NCI-H1694 treated with DMSO at 0.1 percent for 48 hours (cell line): ENCODE results near the gene GORASP1.
"Not testable (repeated sequence)": the region's sequence is repeated elsewhere in the genome, so short reads cannot be mapped to it uniquely, and the experiment has no call there.

Experiments used
- DNase-seq: peaks from one replicate; lab custom pipeline; 2025; lab: John Stamatoyannopoulos, UW

The GORASP1 gene

DNA sequence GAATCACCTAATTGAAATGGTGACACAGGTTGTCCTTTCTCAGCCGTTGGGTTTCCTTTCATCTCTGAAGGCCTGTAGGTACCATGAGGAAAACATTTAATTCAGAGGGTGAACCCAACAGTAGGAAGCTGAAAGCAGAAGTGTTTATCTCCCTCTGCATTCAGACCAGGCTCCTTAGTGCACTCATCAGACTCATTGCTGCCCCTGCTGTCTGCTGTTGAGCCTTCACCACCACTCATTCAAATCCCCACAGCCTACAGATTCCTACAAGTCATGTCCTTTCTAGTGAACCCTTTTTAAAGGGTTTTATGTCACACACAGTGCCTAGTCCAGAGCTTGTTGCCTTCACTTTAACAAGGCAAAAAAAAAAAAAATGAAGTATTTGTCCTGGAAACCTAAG is 42.2 kb downstream of the GORASP1 start:
- DNase-seq, result no peak

- DNase-seq, result no peak
These were observed 42.8 kb downstream of the GORASP1 start for GRCh38 chr3:39064646-39065045.

GRCh38 chr3:39063143-39063542 is 44.3 kb downstream of the GORASP1 start:
- DNase-seq, result no peak

DNA sequence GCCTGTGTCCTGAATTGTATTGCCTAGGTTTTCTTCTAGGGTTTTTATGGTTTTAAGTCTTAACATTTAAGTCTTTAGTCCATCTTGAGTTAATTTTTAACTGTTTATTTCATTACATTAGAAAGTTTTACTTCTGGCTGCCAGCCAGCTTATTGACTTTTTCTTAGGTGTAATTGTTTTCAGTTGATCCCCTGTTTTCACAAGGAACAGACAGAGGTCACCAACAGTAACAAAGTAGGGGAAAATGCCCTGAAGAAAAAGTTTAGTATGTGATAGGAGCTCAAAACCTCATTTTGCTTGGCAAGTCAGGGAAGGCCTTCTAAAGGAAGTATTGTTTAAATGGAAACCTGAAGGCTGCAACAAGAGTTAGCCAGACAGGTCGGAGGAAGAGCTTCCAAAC is 45.2 kb downstream of the GORASP1 start:
- DNase-seq, result no peak

DNA sequence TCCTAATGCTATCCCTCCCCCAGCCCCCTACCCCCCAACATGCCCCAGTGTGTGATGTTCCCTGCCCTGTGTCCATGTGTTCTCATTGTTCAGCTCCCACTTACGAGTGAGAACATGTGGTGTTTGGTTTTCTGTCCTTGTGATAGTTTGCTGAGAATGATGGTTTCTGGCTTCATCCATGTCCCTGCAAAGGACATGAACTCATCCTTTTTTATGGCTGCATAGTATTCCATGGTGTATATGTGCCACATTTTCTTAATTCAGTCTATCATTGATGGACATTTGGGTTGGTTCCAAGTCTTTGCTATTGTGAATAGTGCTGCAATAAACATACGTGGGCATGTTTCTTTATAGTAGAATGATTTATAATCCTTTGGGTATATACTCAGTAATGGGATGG is 46.2 kb downstream of the GORASP1 start:
- not testable (repeated sequence) for DNase-seq

DNA sequence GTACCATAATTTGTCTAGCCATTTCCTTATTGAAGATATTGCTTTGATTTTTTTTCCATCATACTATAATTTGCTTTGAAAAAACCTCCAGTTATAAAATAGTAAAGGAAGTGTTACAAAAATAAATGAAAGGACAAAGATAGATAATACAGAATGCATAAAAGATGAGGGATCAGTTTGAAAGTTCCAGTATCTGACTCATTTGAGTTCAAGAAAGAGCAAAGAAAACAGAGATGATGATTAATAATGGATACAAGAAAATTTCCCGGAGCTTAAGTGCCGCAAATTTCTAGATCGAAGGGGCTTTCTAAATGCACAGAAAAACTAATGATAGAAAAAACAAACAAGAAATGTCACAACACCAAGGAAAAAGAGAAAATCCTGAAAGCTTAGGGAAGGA is 51.3 kb downstream of the GORASP1 start:
- no peak for DNase-seq

- DNase-seq, result no peak
These were observed 53.7 kb downstream of the GORASP1 start for GRCh38 chr3:39053696-39054095.

GRCh38 chr3:39052583-39052982 is 54.8 kb downstream of the GORASP1 start:
- no peak for DNase-seq

DNA sequence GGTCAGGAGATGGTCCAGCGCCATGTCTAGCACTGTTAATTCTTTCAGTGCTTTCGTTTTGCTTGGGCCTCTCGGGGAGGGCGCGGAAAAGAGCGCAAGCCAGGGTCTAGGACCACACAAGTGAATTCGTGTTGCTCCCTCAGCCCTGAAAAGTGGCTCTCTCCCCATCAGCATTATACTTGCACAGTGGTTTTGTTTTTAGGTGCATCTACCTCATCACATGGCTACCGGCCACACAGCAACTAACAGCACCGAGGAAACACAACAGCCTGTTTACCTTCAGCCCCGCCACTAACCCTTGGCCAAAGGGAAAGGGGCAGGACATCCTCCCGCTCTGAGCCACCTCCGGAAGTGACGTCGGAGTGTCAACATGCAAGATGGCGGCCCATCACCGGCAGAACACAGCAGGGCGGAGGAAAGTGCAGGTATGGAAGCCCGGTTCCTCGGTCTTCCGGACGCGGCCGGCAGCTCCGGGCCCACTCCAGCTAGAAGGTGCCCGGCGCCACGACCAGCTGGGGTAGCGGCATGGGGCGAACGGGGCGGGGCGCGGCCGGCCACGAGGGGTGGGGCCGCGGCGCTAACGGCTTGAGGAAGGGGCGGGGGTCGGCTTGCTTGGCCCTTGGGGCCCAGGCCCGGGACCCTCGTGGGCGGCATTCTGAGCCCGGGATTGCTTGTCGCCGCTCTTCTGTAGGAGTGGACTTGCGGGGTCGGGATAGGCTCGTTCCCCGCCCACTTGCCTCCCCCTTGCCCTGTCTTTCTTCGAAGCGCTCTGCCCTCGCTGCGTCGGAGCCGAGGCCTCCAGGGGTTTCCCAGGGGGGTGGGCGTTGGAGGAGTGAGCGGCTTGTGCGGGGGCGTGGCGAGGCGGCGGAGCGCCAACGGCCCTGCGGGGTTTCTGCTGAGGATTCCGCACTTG is 55.5 kb downstream of the GORASP1 start, which contains the start of the genes SCN11A and WDR48:
TSS of gene SCN11A (minus strand) at position 296 of the 913 bp plus-strand sequence. CDS start 101,582 bp downstream, outside the sequence.
TSS of gene WDR48 (plus strand) at position 368 of the 913 bp plus-strand sequence. CDS start at position 378, 10 bp downstream.
- DNase-seq, result peak; percentile 32

- DNase-seq, result no peak
These were observed 57.4 kb downstream of the GORASP1 start for GRCh38 chr3:39050029-39050428.
